Placental pericyte (primary cell): Measurements from ENCODE around the gene MEX3A. TPM values are rescaled to one million over a fixed set of nuclear protein-coding genes. Genes with fewer than 3 reads are reported as not detected.

Experiments used
- total RNA-seq: library from RNA; depleted of rRNA; stranded (reverse); fragments of >200 nt; gene quantifications from 2 replicates; pipeline ENCODE4 v1.2.3, GENCODE V29; 2012

The MEX3A gene
- 0.22 and 2.3 TPM in 2 replicates for total RNA-seq

GRCh38 chr1:156082309-156083091 lies at the start of gene MEX3A:
Gene MEX3A (minus strand): TSS chr1:156082465. CDS start chr1:156081998, 467 bp downstream.

GRCh38 chr1:156114101-156114918 lies 32.0 kb upstream of the MEX3A start, which contains the start of gene LMNA:
Gene LMNA (plus strand): TSS chr1:156114711. CDS start chr1:156114919, 208 bp downstream.

GRCh38 chr1:156060937-156061636 lies 21.2 kb downstream of the MEX3A start, which contains the start of gene RAB25:
Gene RAB25 (plus strand): TSS chr1:156061160. CDS start chr1:156061401, 241 bp downstream.

GRCh38 chr1:156054500-156055280 lies 27.6 kb downstream of the MEX3A start, which contains the start of gene LAMTOR2:
Gene LAMTOR2 (plus strand): TSS chr1:156054782. CDS start chr1:156054890, 108 bp downstream.

GRCh38 chr1:156053768-156054499 lies 28.3 kb downstream of the MEX3A start, which contains the start of gene UBQLN4:
Gene UBQLN4 (minus strand): TSS chr1:156053798. CDS start chr1:156053701, 97 bp downstream.

Other genes with a start within 250 kb of the MEX3A start
- gene GON4L, start 225.3 kb downstream of the MEX3A start, total RNA-seq = 32.8 and 48.4 TPM in 2 replicates
- gene SYT11, start 222.9 kb downstream of the MEX3A start, total RNA-seq = 15.8 and 29.3 TPM in 2 replicates
- 33.9 and 36.2 TPM in 2 replicates for gene RIT1, start 171.1 kb downstream of the MEX3A start, total RNA-seq
- 26.3 and 43.5 TPM in 2 replicates for gene KHDC4, start 148.1 kb downstream of the MEX3A start, total RNA-seq
- gene RXFP4, start 140.8 kb downstream of the MEX3A start, total RNA-seq = not detected in 2 replicates
- gene ARHGEF2, start 103.9 kb downstream of the MEX3A start, total RNA-seq = 127 and 243 TPM in 2 replicates
- 525 and 1,330 TPM in 2 replicates for gene SSR2, start 61.5 kb downstream of the MEX3A start, total RNA-seq
- gene UBQLN4, start 28.7 kb downstream of the MEX3A start, total RNA-seq = 18.4 and 27.2 TPM in 2 replicates
- 23.4 and 35.2 TPM in 2 replicates for gene LAMTOR2, start 27.7 kb downstream of the MEX3A start, total RNA-seq
- gene RAB25, start 21.3 kb downstream of the MEX3A start, total RNA-seq = not detected in 2 replicates
- 571 and 1,162 TPM in 2 replicates for gene LMNA, start 32.2 kb upstream of the MEX3A start, total RNA-seq
- 0.43 and 0.44 TPM in 2 replicates for gene SEMA4A, start 71.1 kb upstream of the MEX3A start, total RNA-seq
- 17.3 and 18.6 TPM in 2 replicates for gene SLC25A44, start 111.6 kb upstream of the MEX3A start, total RNA-seq
- 36.5 and 39.2 TPM in 2 replicates for gene PMF1, start 130.5 kb upstream of the MEX3A start, total RNA-seq
- 0.57 TPM in 1 of 2 replicates, not detected in the other for gene BGLAP, start 159.7 kb upstream of the MEX3A start, total RNA-seq
- 0.29 and 0.44 TPM in 2 replicates for gene PAQR6, start 165.6 kb upstream of the MEX3A start, total RNA-seq
- 66.7 and 80.2 TPM in 2 replicates for gene SMG5, start 200.4 kb upstream of the MEX3A start, total RNA-seq
- gene TMEM79, start 201.9 kb upstream of the MEX3A start, total RNA-seq = 1.4 and 1.8 TPM in 2 replicates
- gene GLMP, start 213.2 kb upstream of the MEX3A start, total RNA-seq = 55.1 and 111 TPM in 2 replicates
- gene VHLL, start 216.8 kb upstream of the MEX3A start, total RNA-seq = 0.29 TPM in 1 of 2 replicates, not detected in the other